Astrocyte (in vitro differentiated cells and primary cell): ENCODE data around the gene SNX21.

Experiments
- EZH2 ChIP-seq: IDR thresholded peaks from 2 replicates; pipeline ENCODE4 v1.6.1; 2012; ENCODE audit warnings: mild to moderate bottlenecking, low read length, inconsistent platforms; ENCODE audit not compliant: insufficient read depth
- TF ChIP-seq, protein P1 (sequence below): IDR thresholded peaks from 2 replicates; pipeline ENCODE4 v1.5.1; 2011; ENCODE audit warnings: low read depth, mild to moderate bottlenecking, inconsistent platforms, low read length, moderate library complexity; ENCODE audit not compliant: insufficient read depth

DNA sequence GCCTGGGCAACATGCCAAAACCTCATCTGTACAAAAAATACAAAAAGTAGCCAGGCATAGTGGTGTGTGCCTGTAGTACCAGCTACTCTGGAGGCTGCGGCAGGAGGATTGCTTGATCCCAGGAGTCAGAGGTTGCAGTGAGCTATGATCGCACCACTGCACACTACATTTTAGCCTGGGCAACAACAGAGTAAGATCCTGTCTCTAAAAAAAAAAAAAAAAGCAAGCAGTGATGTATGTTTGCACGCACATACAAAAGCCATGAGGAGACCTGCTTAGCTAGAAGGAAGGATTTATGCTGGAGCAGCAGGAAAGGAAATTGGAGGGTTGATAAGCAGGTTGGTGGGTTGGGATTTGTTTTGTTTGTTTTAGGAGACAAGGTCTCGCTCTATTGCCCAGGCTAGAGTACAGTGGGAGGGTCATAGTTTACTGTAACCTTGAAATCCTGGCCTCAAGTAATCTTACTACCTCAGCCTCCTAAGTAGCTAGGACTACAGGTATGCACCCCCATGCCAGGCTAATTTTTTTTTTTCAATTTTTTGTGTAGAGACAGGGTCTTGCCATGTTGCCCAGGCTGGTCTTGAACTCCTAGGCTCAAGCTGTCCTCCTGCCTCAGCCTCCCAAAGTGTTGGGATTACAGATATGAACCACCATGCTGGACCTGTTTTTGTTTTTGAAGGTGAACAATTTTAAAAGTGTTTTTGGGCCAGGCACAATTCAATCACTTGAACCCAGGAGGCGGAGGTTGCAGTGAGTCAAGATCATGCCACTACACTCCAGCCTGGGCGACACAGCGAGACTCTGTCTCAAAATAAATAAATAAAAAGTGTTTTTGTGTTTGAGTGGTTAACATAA lies 27.8 kb downstream of the SNX21 start:
- TF ChIP-seq, protein P1, sequence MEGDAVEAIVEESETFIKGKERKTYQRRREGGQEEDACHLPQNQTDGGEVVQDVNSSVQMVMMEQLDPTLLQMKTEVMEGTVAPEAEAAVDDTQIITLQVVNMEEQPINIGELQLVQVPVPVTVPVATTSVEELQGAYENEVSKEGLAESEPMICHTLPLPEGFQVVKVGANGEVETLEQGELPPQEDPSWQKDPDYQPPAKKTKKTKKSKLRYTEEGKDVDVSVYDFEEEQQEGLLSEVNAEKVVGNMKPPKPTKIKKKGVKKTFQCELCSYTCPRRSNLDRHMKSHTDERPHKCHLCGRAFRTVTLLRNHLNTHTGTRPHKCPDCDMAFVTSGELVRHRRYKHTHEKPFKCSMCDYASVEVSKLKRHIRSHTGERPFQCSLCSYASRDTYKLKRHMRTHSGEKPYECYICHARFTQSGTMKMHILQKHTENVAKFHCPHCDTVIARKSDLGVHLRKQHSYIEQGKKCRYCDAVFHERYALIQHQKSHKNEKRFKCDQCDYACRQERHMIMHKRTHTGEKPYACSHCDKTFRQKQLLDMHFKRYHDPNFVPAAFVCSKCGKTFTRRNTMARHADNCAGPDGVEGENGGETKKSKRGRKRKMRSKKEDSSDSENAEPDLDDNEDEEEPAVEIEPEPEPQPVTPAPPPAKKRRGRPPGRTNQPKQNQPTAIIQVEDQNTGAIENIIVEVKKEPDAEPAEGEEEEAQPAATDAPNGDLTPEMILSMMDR: no peak
- TF ChIP-seq EZH2: no peak
